Measurements from ENCODE around the gene CCNE1.

Gene CCNE1

DNA sequence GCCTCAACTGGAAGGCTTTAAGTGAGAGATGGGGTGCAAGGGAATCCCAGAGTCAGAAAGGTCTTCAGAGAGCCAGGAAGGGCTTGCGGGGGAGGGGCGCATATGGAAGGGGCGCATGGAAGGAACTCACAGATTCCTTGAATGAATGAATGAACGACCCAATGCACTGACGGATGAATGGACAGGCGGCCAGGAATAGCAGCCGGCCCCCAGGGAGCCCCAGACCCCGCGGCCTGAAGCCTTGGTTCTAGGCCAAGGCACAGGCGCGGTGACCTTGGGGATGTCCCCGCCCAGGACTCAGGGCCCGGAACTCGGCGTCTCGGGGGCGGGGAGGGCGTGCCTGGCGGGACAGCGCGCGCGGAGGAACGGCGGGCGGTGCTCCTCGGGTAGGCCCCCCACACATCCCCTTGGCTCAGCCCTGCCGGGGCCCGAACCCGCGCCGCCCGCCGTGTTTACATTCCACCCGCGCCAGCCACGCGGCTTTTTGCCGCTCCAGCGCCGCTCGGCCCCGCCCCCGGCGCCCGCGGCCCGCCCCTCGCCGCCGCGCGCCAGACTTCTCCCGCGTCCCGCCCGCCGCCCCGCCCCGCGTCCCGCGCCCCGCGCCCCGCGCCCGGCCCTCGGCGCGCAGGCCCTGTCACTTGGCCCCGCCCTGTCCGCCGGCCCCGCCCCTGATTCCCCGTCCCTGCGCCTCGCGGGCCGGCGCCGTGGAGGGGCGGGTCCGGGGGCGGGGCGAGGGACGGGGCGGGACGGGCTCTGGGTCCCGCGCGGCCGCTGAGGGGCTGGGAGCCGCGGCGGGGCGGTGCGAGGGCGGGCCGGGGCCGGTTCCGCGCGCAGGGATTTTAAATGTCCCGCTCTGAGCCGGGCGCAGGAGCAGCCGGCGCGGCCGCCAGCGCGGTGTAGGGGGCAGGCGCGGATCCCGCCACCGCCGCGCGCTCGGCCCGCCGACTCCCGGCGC lies at the start of gene CCNE1:
CCNE1 (plus strand) TSS at position 867 of the 955 bp plus-strand sequence. CDS start 565 bp downstream, outside the sequence.
- peak; percentile 52 for DNase-seq (ENCODE audit: low spot score)
- FAIRE-seq: no peak

DNA sequence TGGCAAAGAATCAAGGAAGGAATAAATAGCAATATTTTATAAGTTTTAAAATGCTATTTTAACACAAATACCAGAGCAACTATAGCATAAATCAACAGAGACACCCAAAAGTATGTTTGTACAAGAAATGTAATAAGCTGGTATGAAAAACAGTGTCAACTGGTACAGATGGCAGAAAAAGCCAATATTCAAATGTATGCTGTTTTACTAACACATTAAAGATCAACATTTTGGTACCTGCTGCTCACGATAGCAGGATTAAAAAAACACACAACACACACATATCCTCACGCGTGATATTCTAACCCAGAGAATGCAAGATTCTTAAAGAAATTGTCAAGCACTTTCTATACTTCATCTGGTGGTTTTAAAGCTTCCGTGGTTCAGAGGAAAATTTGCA lies 48.6 kb upstream of the CCNE1 start:
- FAIRE-seq (no peak), DNase-seq (ENCODE audit: low spot score) (no peak)

DNA sequence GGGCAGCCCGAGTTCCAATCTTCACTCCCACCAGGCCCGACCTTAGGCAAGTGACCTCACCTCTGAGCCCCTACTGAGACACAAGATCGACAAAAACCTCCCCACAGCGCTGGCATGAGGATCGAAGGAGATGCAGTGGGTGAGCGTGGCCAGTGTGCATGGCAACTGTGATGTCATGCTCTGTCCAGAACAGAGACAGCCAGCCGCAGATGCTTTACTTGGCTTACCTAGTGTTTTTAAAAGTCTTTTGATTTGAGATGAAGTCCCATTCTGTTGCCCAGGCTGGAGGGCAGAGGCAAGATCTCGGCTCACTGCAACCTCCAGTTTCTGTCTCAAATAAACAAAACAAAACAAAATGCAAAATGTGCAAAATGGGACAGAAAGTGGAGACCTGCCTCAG lies 47.4 kb upstream of the CCNE1 start:
- DNase-seq (ENCODE audit: low spot score): no peak
- FAIRE-seq: no peak

DNA sequence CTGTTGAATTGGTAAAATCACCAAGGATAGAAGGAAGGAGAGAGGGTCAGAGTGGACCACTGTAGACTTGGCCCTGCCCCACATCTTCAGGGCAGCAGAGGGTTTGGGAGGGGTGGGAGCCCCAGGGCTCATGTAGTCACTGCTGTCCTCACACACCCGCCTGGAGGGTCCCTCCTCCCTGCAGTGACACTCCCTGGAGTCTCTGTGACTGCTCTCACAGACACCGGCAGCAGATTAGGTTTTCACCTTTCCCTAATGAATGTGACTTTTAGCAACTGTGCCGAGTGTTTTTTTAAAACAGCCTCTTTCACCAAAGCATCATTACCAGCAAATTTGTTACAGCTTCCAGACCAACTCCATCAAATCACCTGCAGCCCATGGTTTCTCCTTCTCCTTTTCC lies 45.7 kb upstream of the CCNE1 start:
- no peak for FAIRE-seq
- no peak for DNase-seq (ENCODE audit: low spot score)

DNA sequence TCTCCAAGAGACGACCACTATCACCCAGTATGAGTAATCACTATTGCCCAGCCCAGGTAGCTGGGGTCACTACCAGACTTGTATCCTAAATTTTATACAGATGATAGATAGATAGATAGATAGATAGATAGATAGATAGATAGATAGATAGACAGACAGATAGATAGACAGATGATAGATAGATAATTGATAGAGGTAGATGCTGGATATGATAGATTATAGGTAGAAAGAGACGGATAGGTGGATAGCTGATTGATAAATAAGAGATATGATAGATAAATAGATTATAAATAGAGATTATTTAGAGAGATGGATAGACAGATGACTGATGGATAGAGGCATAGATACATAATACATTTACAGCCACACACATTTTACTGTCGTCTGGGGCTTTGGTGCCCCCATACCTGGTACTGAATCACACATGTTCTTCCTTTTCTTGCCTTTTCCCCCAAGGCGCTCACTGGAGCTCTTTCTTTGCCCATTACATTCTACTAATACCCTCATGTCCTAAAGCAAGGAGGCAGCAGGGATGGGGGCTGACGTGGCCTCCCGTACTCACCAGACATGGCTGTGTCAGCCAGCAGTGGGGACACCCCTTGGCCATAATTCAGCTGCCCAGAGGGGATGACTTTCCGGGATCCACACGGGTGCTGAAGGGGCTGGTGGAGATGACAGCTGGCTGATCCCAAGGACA lies 44.6 kb upstream of the CCNE1 start:
- DNase-seq (ENCODE audit: low spot score) (no peak), FAIRE-seq (no peak)

DNA sequence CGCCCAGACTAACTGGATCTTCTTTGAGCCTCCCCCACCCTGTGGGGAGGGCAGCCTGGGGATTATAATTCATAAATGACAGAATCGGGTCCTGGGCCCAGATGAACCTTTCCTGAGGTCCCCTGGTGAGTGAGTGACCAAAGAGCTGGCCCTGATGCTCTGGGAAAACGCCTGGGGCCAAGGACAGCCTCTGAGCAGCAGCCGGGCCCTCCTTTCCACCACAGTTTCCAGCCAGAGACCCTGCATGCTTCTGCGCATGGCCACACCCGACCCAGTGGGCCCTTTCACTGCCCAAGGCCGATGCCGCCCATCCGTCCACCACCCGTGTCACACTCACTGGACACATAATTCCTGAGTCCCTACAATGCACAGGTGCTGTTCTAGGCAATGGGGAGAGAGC lies 43.6 kb upstream of the CCNE1 start:
- FAIRE-seq (no peak), DNase-seq (ENCODE audit: low spot score) (no peak)

DNA sequence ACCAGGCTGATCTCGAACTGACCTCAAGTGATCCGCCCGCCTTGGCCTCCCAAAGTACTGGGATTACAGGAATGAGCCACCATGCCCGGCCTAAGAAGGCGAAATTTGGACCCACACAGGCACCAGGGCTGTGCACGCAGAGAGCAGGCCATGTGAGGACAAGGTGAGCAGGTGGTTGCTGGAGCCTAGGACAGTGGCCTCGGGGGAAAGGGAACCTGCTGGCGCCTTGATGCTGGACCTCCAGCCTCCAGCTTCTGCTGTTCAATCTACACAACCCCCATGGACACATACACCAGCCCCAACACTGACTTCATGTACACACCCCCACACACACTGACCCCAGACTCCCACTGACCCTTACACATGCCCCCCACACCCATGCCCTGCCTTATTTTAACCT lies 41.8 kb upstream of the CCNE1 start:
- FAIRE-seq: no peak
- DNase-seq (ENCODE audit: low spot score): no peak

DNA sequence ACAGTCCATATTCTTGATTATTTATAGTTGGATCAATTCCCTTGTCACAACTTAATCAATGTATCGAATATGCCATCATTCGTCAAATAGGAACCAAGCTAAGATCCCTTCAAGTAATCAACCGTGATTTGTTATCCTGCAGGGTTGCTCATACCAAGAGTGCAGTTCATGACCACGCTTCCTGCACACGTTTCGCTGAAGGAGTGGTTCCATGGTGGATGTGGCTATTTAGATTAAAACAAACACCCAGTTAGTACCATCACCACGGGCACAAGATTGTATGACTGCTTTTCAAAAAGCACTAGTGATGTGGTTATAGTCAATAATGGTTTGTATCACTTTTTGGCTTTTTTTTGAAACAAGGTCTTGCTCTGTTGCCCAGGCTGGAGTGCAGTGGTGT lies 41.1 kb upstream of the CCNE1 start:
- DNase-seq (ENCODE audit: low spot score) (no peak), FAIRE-seq (no peak)

DNA sequence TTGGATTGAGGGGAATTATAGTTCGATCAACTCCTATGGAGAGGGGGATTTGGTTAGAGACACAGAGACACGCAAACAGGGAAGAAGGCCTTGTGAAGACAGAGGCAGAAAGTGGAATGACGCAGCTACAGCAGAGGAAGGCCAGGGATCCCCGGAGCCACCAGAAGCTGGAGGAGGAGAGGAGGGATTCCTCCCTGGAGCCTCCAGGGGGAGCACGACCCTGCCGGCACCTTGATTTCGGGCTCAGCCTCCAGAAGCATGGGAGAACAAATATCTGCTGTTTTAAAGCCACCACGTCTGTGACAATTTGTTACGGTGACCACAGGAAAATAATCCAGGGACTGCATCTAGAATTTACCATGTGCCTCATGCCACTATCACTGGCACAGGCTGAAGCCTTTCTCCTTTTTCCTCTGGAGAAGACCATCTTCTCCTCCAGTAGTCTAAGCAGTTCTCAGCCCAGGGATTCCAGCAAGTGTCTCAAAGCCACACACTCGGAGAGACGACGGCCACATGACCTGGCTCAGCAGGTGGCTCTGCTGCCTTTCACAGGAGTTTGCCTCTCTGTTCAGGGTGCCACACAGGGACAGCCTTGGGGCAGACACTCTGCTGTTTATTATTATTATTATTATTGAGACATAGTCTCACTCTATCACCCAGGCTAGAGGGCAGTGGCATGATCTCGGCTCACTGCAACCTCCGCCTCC lies 39.9 kb upstream of the CCNE1 start:
- no peak for DNase-seq (ENCODE audit: low spot score)
- FAIRE-seq: no peak

DNA sequence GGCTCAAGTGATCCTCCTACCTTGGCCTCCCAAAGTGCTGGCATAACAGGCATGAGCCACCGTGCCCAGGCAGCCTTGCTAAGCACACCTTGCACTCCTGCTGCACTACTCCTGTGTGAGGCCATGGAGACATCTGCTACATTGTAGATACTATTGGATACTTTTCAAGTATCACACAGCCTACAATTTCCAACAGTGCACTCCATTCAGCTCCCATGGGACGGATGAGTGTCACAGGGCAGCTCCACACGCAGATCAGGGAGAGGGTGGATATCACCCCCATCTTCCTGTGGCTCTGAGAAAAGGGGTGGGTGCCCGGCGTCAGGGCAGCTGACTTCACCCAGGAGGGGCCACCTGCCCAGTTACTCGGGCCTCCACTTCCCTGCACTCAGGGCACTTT lies 39.1 kb upstream of the CCNE1 start:
- no peak for DNase-seq (ENCODE audit: low spot score)
- FAIRE-seq: no peak

DNA sequence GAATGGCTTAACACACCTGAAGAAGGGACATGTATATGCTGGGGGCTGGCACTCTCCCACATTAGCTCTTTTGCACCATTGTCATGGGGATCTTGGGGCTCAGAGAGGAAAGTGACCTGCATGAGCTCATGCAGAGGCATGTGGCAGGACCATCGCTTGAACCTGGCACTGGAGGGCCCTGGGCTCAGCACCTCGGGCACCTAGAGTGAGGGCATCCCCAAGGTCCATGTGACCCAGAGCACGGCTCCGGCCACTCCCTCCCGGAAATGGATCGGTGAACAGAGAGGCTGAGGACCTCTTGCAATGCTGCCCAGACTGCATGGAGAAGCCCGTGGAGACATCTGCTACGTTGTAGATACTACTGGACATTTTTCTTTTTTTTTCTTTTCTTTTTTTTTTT lies 38.6 kb upstream of the CCNE1 start:
- DNase-seq (ENCODE audit: low spot score) (no peak), FAIRE-seq (no peak)

DNA sequence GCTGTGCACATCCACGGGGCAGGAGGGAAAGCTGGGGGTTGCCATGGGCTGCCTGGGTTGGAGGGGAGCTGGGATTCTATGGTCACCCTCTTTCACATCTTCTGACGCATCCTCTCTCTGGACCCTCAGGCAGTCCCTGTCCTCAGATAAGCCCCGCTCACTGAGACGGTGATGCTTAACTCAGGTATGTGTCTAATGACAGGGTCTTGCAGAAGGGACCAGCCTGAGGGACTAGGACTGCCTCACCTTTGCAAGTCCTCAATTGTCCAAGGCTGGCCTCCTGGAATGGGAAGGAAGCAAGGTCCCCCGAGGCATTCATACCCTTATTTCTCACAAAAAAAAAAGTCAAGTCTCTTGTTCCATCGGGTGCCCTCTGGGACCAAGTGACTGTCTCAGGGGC lies 37.7 kb upstream of the CCNE1 start:
- no peak for DNase-seq (ENCODE audit: low spot score)
- FAIRE-seq: no peak

DNA sequence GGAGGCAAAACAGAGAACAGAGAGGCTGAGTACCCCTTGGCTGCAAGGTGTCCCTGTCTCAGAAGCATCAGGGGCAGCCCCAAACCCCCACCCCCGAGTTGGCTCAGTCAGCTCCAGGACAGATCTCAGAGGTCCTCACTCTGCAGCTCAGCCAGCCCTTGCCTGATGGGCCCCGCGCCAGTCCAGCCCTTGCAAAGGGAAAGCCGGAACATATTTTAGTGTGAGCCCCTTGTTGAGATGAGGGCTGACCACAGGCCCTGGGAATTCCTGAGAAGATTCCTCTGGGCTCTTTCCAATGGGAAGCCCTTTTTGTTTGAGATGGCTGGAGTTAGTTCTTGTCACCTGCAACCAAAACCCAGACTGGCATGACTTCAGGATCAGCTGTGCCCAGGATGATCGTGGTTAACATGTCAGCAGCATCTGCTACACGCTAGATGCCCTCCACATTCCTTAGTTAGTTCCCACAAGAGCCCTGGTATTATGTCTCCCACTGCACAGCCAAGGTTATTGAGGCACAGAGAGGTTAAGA lies 33.9 kb upstream of the CCNE1 start:
- DNase-seq (ENCODE audit: low spot score) (no peak), FAIRE-seq (no peak)

DNA sequence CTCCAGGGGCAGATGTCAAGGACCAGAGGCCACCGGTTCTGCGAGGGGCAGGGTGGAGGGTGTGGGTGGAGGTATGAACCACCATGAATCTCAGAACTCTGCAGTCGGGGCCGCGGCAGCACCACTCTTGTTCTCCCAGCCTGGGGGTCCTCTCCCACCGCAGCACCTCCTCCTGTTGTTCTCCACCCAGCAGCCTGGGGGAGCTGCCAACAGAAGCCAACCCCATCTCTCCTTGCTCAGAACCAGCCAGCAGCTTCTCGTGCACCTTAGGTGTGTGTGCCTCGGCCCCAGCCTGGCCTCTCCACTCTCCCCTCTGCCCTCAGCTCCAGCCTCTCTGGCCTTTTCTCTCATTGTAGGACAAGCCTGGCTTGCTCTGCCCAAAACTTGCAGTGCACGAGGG lies 31.9 kb upstream of the CCNE1 start:
- FAIRE-seq (no peak), DNase-seq (ENCODE audit: low spot score) (no peak)

DNA sequence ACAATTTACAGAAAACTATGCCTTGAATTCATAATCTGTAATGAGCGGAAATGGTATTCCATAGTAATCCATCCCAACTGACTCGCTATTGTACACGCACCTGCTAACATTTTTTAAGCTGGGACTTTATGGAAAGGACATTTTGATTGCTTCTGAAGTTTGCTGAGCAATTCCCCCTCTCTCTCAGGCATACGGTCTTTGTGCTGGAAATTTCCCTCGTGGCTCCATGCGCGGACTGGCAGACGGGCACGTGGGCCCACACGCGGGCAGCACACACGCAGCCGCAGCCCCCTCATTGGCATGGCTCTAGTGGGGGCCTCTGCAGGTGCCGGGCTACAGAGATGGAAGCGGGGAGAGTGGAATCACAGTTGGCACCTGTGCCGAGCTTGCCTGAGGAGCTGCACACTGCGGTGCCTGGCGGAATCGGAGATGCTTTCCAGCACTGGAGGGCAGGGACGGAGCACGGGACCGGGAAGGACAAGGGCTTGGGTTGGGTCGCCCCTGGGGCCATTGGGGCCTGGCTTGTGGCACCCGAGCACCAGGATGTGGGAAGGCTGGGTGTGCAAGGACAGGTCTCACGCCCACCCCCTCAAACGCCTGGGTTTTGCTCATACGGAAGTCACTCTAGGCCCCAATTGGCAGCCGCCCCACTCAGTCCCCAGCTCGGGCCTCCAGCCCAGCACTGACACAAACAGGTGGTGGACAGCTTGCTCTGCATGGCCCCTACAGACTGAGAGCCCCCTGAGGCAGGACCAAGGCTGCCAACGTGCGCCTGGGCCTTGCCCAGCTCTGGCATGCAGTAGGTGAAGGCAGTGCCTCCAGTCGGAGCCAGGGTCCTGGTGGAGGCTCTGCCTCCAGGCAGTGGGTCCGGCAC lies 30.2 kb upstream of the CCNE1 start:
- no peak for FAIRE-seq

DNA sequence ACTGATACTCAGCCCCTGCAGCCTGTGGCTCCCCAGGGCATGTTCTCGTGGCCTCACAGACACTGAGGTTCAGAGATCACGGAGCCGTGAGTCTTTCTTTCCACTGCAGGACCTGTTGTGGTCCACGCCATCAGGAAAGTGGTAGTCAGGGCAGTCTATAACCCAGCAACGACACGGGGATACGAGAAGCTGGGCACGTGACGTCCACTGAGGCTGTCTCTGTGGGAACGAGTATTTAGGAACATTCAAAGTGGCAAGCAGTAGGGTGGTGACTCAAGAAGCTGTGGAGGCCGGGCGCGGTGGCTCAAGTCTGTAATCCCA lies 29.6 kb upstream of the CCNE1 start:
- FAIRE-seq: no peak
- DNase-seq (ENCODE audit: low spot score): no peak

More for the DNA sequence above, 30.2 kb upstream of the CCNE1 start:
- DNase-seq (ENCODE audit: low spot score): no peak

DNA sequence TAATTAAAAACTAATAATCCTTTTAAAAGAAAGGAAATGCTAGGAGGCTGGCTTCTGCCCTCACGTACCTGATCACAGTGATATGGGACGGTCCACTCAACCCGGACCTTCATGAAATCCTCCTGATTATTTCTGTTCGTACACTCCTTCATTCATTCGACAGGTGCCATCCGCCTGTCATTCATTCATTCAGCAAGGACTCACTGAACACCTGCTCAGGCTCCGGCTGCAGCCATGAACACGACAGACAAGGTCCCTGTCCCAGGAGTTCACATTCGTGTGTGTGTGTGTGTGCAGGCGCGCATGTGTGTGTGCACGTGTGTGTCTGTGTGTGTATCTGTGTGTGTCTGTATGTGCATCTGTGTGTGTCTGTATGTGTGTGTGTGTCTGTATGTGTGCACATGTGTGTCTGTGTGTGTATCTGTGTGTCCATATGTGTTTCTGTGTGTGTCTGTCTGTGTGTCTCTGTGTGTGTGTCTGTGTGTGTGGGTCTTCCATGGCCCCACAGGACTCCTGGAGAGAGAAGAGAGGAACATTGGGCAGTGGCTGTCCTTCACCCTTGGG lies 28.1 kb upstream of the CCNE1 start:
- FAIRE-seq (no peak), DNase-seq (ENCODE audit: low spot score) (no peak)

DNA sequence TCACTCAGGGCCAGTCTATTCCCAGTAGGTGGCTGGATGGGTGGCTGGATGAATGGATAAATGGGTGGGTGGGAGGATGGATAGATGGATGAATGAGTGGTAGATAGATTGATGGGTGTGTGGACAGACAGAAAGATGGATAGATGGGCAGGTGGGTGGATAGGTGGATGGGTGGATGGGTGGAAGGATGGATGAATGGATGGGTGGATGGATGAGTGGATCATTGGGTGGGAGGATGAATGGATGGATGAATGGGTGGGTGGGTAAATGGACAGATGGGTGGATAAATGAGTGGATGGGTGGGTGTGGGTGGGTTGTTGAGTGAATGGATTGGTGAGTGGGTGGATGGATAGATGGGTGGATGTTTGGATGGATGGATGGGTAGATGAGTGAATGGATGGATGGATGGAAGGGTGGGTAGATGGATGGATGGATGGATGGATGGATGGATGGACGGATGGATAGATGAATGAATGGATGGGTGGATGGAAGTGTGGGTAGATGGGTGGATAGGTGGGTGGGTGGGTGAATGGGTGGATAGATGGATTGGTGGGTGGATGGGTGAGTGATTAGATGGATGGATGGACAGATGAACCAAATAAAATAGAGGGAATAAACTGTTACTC lies 27.1 kb upstream of the CCNE1 start:
- DNase-seq (ENCODE audit: low spot score) (no peak), FAIRE-seq (no peak)

DNA sequence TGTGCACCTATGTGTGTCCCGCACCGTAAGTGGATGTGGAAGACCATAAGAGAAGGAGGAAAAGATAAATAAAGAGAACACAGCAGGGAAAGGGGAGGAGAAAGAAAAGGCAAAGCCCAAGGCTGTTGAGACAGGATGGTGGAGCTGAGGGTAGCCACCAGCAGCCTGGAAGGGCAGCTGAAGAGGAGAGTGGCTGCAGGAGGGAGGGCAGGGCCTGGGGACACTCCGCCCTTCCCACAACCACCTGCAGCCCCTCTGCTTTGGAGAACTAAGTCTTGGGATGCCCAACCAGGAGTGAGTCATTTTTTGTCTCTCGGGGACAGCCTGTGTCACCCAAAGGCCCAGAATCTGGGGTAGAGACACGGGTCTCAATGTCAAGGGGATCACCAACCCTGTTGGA lies 26.4 kb upstream of the CCNE1 start:
- no peak for DNase-seq (ENCODE audit: low spot score)
- no peak for FAIRE-seq

DNA sequence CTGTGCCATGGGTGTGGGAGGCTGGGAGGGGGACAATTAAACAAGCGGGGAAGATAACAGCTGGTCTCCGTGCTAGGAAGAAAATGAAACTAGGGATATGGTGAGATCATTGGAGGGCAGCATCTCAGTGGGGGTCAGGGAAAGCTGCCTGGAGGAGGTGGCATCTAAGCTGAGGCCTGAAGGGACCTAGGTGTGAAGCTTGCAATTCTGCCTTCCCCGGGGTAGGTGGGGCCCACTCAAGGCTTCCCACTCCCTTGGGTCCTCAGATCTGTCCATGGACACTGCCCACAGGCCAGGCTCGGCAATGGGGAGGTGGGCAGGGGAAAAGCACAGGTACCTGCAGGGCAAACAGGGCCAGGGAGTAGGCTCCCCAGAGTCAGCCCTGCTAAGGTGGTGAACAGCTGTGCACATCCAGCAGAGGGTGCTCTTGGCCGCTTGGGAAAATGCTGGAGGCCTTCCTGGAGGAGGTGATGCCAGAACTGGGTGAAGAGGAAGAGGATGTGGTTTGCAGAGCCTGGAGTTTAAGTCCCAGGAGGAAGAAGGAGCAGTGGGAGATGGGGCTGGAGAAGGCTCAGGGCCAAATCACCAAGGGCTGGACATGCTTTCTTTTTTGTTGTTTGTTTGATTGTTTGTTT lies 25.7 kb upstream of the CCNE1 start:
- DNase-seq (ENCODE audit: low spot score): no peak
- FAIRE-seq: no peak
